Astrocyte (in vitro differentiated cells and primary cell): ENCODE results near the gene UGCG. TPM values are rescaled to one million over a fixed set of nuclear protein-coding genes. Genes with fewer than 3 reads are reported as not detected.

Experiments
- DNase-seq: peaks from one replicate; pipeline ENCODE4 v3.0.0-alpha.2; 2010; ENCODE audit warnings: low read depth
- FAIRE-seq: peaks from 2 replicates; lab custom pipeline; 2011; peaks lifted over from hg19 to GRCh38; lab: Jason Lieb, UNC
- H2AFZ ChIP-seq: 2 replicates; pipeline ENCODE4 v1.6.0; 2012; ENCODE audit warnings: low read depth, low read length, inconsistent platforms
- H3K27ac ChIP-seq: 2 replicates; pipeline ENCODE4 v1.5.1; 2011; ENCODE audit warnings: low read depth, low read length, inconsistent platforms
- H3K27me3 ChIP-seq: 2 replicates; pipeline ENCODE4 v1.6.0; 2011; ENCODE audit warnings: low read length, inconsistent platforms; ENCODE audit not compliant: insufficient read depth
- H3K36me3 ChIP-seq: 2 replicates; pipeline ENCODE4 v1.5.1; 2011; ENCODE audit warnings: low read length, inconsistent platforms; ENCODE audit not compliant: insufficient read depth
- H3K4me1 ChIP-seq: 2 replicates; pipeline ENCODE4 v1.5.1; 2011; ENCODE audit warnings: low read length, inconsistent platforms; ENCODE audit not compliant: insufficient read depth
- H3K4me2 ChIP-seq: 2 replicates; pipeline ENCODE4 v1.6.0; 2012; ENCODE audit warnings: low read length, inconsistent platforms
- H3K4me3 ChIP-seq: 2 replicates; pipeline ENCODE4 v1.5.1; 2011; ENCODE audit warnings: low read depth, mild to moderate bottlenecking, low read length, inconsistent platforms; ENCODE audit not compliant: insufficient read depth
- H3K79me2 ChIP-seq: 2 replicates; pipeline ENCODE4 v1.6.0; 2012; ENCODE audit warnings: mild to moderate bottlenecking, low read length, inconsistent platforms; ENCODE audit not compliant: insufficient read depth
- H3K9ac ChIP-seq: 2 replicates; pipeline ENCODE4 v1.6.0; 2012; ENCODE audit warnings: mild to moderate bottlenecking, low read length, inconsistent platforms
- H3K9me3 ChIP-seq: 2 replicates; pipeline ENCODE4 v1.5.1; 2012; ENCODE audit warnings: low read depth, mild to moderate bottlenecking, low read length, inconsistent platforms; ENCODE audit not compliant: insufficient read depth
- H4K20me1 ChIP-seq: 2 replicates; pipeline ENCODE4 v1.6.0; 2012; ENCODE audit warnings: low read length, inconsistent platforms; ENCODE audit not compliant: insufficient read depth
- H3K27ac Mint-ChIP-seq: one replicate; pipeline ENCODE4 v1.8.0; 2021; ENCODE audit warnings: mild to moderate bottlenecking, mixed read lengths; ENCODE audit not compliant: unreplicated experiment
- H3K27me3 Mint-ChIP-seq: one replicate; pipeline ENCODE4 v1.8.0; 2021; ENCODE audit warnings: low read depth, mixed read lengths; ENCODE audit not compliant: unreplicated experiment
- H3K36me3 Mint-ChIP-seq: one replicate; pipeline ENCODE4 v1.8.0; 2021; ENCODE audit warnings: low read depth, mixed read lengths; ENCODE audit not compliant: unreplicated experiment
- H3K4me1 Mint-ChIP-seq: one replicate; pipeline ENCODE4 v1.8.0; 2021; ENCODE audit warnings: low read depth, mixed read lengths; ENCODE audit not compliant: unreplicated experiment
- H3K4me3 Mint-ChIP-seq: one replicate; pipeline ENCODE4 v1.8.0; 2021; ENCODE audit warnings: mild to moderate bottlenecking, moderate library complexity, mixed read lengths; ENCODE audit not compliant: unreplicated experiment
- H3K9me3 Mint-ChIP-seq: one replicate; pipeline ENCODE4 v1.8.0; 2021; ENCODE audit warnings: mild to moderate bottlenecking, mixed read lengths; ENCODE audit not compliant: unreplicated experiment
- EZH2 ChIP-seq: IDR thresholded peaks from 2 replicates; pipeline ENCODE4 v1.6.1; 2012; ENCODE audit warnings: mild to moderate bottlenecking, low read length, inconsistent platforms; ENCODE audit not compliant: insufficient read depth
- microRNA-seq: library from miRNA; unstranded; fragments of <30 nt; microRNA quantifications from one replicate; pipeline ENCODE4 v1.2.0, GENCODE V29; 2020
- total RNA-seq: library from RNA; stranded (reverse); gene quantifications from 2 replicates; pipeline ENCODE4 v1.2.1, GENCODE V29; 2021
- TF ChIP-seq, protein P1 (sequence below): IDR thresholded peaks from 2 replicates; pipeline ENCODE4 v1.5.1; 2011; ENCODE audit warnings: low read depth, mild to moderate bottlenecking, inconsistent platforms, low read length, moderate library complexity; ENCODE audit not compliant: insufficient read depth

UGCG gene
- total RNA-seq, 1 donor from 2014 or later = 166 TPM

DNA sequence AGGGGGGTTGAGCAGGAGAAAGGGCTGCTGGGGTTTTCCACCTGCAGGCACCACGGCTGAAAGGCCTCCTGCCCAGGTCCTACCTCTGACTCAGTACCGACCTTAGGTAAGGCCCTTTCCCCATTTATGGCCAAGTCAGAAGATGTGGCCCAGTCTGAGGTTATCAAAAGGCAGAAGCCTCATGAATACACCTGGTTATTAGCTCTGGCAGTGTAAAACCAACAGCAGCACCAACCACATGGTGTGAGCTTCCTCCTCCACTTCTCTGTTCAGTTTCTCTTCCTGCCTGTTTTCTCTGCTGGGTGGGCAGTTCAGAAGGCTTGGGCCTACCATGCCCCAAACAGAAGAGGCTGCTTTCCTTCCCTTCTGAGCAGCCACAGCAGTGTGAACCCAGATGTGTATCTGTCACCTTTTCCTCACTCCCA lies 86.9 kb downstream of the UGCG start:
- Histone ChIP-seq H3K4me2 (no peak overlapping the region), H3K4me1 (no peaks in the 10 kb centered on the region), H3K4me3 (no peak overlapping the region), H3K9me3 (no peaks in the 10 kb centered on the region), H4K20me1 (no peaks in the 10 kb centered on the region), H3K36me3 (no peaks in the 10 kb centered on the region), H3K79me2 (no peaks in the 10 kb centered on the region), H3K27me3 (no peaks in the 10 kb centered on the region), H3K27ac (no peak overlapping the region), H2AFZ (no peak overlapping the region), H3K9ac (no peak overlapping the region)
- no peak for TF ChIP-seq EZH2
- TF ChIP-seq, protein P1, sequence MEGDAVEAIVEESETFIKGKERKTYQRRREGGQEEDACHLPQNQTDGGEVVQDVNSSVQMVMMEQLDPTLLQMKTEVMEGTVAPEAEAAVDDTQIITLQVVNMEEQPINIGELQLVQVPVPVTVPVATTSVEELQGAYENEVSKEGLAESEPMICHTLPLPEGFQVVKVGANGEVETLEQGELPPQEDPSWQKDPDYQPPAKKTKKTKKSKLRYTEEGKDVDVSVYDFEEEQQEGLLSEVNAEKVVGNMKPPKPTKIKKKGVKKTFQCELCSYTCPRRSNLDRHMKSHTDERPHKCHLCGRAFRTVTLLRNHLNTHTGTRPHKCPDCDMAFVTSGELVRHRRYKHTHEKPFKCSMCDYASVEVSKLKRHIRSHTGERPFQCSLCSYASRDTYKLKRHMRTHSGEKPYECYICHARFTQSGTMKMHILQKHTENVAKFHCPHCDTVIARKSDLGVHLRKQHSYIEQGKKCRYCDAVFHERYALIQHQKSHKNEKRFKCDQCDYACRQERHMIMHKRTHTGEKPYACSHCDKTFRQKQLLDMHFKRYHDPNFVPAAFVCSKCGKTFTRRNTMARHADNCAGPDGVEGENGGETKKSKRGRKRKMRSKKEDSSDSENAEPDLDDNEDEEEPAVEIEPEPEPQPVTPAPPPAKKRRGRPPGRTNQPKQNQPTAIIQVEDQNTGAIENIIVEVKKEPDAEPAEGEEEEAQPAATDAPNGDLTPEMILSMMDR = no peak
- H3K27ac Mint-ChIP-seq = no peak overlapping the region
- peaks cover 10% of the 10 kb centered on the region for H3K27me3 Mint-ChIP-seq
- no peak overlapping the region for H3K4me3 Mint-ChIP-seq
- H3K36me3 Mint-ChIP-seq = no peaks in the 10 kb centered on the region
- DNase-seq (no peak), FAIRE-seq (no peak)
- no peaks in the 10 kb centered on the region for H3K9me3 Mint-ChIP-seq
- peaks cover 9% of the 10 kb centered on the region for H3K4me1 Mint-ChIP-seq

DNA sequence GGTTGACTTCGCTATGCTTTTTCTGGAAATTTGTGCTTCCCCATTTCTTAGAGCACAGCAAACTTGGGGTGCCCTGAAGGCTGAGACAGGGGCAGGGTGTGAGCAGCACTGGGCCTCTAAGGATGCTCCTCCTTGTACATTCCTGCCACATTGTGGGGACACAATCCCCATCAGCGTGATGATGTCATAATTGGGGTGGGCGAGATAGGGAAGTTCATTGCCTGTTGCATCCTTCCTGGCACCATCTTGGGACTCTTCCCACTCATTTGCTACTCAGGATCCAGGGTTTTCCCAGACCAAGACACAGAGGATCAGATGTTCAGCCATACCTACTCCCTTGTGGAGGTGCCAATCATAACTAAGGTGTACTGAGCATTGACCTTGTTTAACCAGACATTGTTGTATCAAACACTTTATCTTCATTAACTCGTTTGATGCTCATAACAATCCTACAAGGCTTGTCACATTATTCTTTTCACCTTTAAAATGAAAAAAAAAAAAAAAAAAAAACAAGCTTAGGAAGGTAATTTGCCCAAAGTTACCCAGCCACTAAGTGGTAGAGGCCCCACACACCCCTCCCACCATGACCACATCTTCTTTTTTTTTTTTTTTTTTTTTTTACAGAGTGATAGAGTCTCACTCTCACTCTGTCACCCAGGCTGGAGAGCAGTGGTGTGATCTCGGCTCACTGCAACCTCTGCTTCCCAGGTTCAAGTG lies 87.6 kb downstream of the UGCG start:
- Mint-ChIP-seq H3K36me3 (no peaks in the 10 kb centered on the region), H3K27ac (no peak overlapping the region), H3K27me3 (peaks cover 10% of the 10 kb centered on the region), H3K4me3 (no peak overlapping the region), H3K9me3 (no peaks in the 10 kb centered on the region), H3K4me1 (peaks cover 8% of the 10 kb centered on the region)
- H3K4me2 ChIP-seq = no peak overlapping the region
- DNase-seq (no peak), FAIRE-seq (no peak)
- H3K27ac ChIP-seq = no peak overlapping the region
- no peaks in the 10 kb centered on the region for H4K20me1 ChIP-seq
- no peak overlapping the region for H3K9ac ChIP-seq
- no peaks in the 10 kb centered on the region for H3K27me3 ChIP-seq
- no peak for TF ChIP-seq EZH2
- TF ChIP-seq, protein P1 = no peak
- H3K36me3 ChIP-seq = no peaks in the 10 kb centered on the region
- H3K4me1 ChIP-seq = no peaks in the 10 kb centered on the region
- H3K4me3 ChIP-seq = no peak overlapping the region
- no peaks in the 10 kb centered on the region for H3K79me2 ChIP-seq
- H2AFZ ChIP-seq = no peak overlapping the region
- H3K9me3 ChIP-seq = no peaks in the 10 kb centered on the region

Small RNAs within 50 kb of the gene (microRNA-seq; reads per million reads assigned to microRNA genes)
- 1.6 reads per million for gene MIR4668

Other genes starting within 250 kb of the UGCG start
- 29.4 and 29.6 TPM in 2 replicates for gene GNG10, start 235.2 kb upstream of the UGCG start, total RNA-seq
- not detected in 2 replicates for gene SHOC1, start 101.9 kb upstream of the UGCG start, total RNA-seq